Naive thymus-derived CD8-positive, alpha-beta T cell (primary cell): ENCODE measurements around the gene VIPAS39. TPM values are rescaled to one million over a fixed set of nuclear protein-coding genes. Genes with fewer than 3 reads are reported as not detected.
"Not testable (repeated sequence)": the region's sequence is repeated elsewhere in the genome, so short reads cannot be mapped to it uniquely, and the experiment has no call there.

Experiments
- ATAC-seq, 2 donors: fragments of 150-1000 bp; cut with Tn5 transposase in 1 of 2; sonication (Bioruptor Pico), chemical (Tn5 transposase) in 1 of 2; 1 replicate in 1 of 2; 2 replicates in 1 of 2; pipeline ENCODE4 v1.10.0; 2021; ENCODE audit warnings: mild to moderate bottlenecking in 2 of 2, moderate library complexity in 2 of 2
- POLR2A ChIA-PET: fragments of 350-600 bp; sonication (Branson Sonifier 250); formaldehyde crosslinking; loops from one replicate; lab custom pipeline; 2021; ENCODE audit warnings: antibody characterized with exemption; lab: Charles Lee
- DNase-seq, 10 donors: peaks; one replicate each; pipeline versions ENCODE4 v3.0.0 to v3.0.0-alpha.2; 2020 to 2022
- H3K27ac Mint-ChIP-seq, 10 donors: one replicate each; pipeline ENCODE4 v1.8.0; 2020 to 2022; ENCODE audit warnings: mild to moderate bottlenecking in 10 of 10, mixed read lengths in 10 of 10, moderate library complexity in 4 of 10, inconsistent platforms in 1 of 10
- H3K27me3 Mint-ChIP-seq, 5 donors: one replicate each; pipeline ENCODE4 v1.8.0; 2021 to 2022; ENCODE audit warnings: mixed read lengths in 5 of 5
- H3K36me3 Mint-ChIP-seq, 3 donors: one replicate each; pipeline ENCODE4 v1.8.0; 2020 to 2022; ENCODE audit warnings: mixed read lengths in 3 of 3, mild to moderate bottlenecking in 2 of 3, inconsistent platforms in 1 of 3
- H3K4me1 Mint-ChIP-seq, 4 donors: one replicate each; pipeline ENCODE4 v1.8.0; 2021 to 2022; ENCODE audit warnings: mixed read lengths in 4 of 4
- H3K4me3 Mint-ChIP-seq, 10 donors: one replicate each; pipeline ENCODE4 v1.8.0; 2020 to 2022; ENCODE audit warnings: mild to moderate bottlenecking in 10 of 10, mixed read lengths in 10 of 10, moderate library complexity in 6 of 10, inconsistent platforms in 1 of 10
- H3K9me3 Mint-ChIP-seq, 9 donors: one replicate each; pipeline ENCODE4 v1.8.0; 2020 to 2022; ENCODE audit warnings: mixed read lengths in 9 of 9, mild to moderate bottlenecking in 3 of 9, inconsistent platforms in 1 of 9, moderate library complexity in 1 of 9
- polyA plus RNA-seq, 3 donors: library from polyadenylated mRNA; unstranded; fragments of 300-500 nt; fragmentation: Illumina TruSeq; gene quantifications; one replicate each; pipeline ENCODE4 v1.2.3, GENCODE V29; 2021
- total RNA-seq, 8 experiments: library from RNA in 2 of 8; stranded (reverse) in 2 of 8; gene quantifications; one replicate each; pipeline ENCODE4 v1.2.3 and lab custom pipeline; 2021 to 2026

Gene VIPAS39
- total and polyA plus RNA-seq, 5 experiments from 2014 or later: 6.1 to 23.1 (median 11.1) TPM

GRCh38 chr14:77416836-77417235 is 40.6 kb downstream of the VIPAS39 start:
- peaks cover 8 to 24% (median 22%) of the 10 kb centered on the region in 3 donors for H3K36me3 Mint-ChIP-seq
- H3K4me3 Mint-ChIP-seq: no peak overlapping the region
- DNase-seq (no peak), ATAC-seq (no peak)
- POLR2A ChIA-PET: no interaction called here
- H3K9me3 Mint-ChIP-seq: peaks cover 0 to 51% (median 24%) of the 10 kb centered on the region in 9 donors
- no peaks in the 10 kb centered on the region for H3K27me3 Mint-ChIP-seq
- H3K27ac Mint-ChIP-seq: no peak overlapping the region
- H3K4me1 Mint-ChIP-seq: no peaks in the 10 kb centered on the region

GRCh38 chr14:77416098-77416497 is 41.3 kb downstream of the VIPAS39 start:
- POLR2A ChIA-PET, H3K27ac Mint-ChIP-seq, DNase-seq, ATAC-seq, H3K4me3 Mint-ChIP-seq, H3K27me3 Mint-ChIP-seq, H3K4me1 Mint-ChIP-seq: not testable (repeated sequence)
- peaks cover under 1 to 17% (median 14%) of the 10 kb centered on the region in 3 donors for H3K36me3 Mint-ChIP-seq
- H3K9me3 Mint-ChIP-seq: peaks cover 0 to 44% (median 24%) of the 10 kb centered on the region in 9 donors

- H3K4me3 Mint-ChIP-seq, DNase-seq, POLR2A ChIA-PET, H3K4me1 Mint-ChIP-seq, ATAC-seq, H3K27ac Mint-ChIP-seq, H3K27me3 Mint-ChIP-seq: not testable (repeated sequence)
- Mint-ChIP-seq H3K9me3 (peaks cover 0 to 38% (median 23%) of the 10 kb centered on the region in 9 donors), H3K36me3 (peaks cover 0 to 15% (median 13%) of the 10 kb centered on the region in 3 donors)
Measured at GRCh38 chr14:77415403-77416030, 41.9 kb downstream of the VIPAS39 start.

GRCh38 chr14:77409131-77409533 is 48.3 kb downstream of the VIPAS39 start:
- ATAC-seq: no peak
- Mint-ChIP-seq H3K27me3 (peaks cover 0 to 1% (median 0%) of the 10 kb centered on the region in 5 donors), H3K9me3 (no peaks in the 10 kb centered on the region), H3K4me3 (no peak overlapping the region), H3K4me1 (peaks cover 13 to 18% (median 13%) of the 10 kb centered on the region in 4 donors), H3K36me3 (peaks cover 0 to 3% (median 0%) of the 10 kb centered on the region in 3 donors), H3K27ac (no peak overlapping the region)
- no peak for DNase-seq
- POLR2A ChIA-PET: no interaction called here

GRCh38 chr14:77407158-77407557 is 50.2 kb downstream of the VIPAS39 start:
- POLR2A ChIA-PET: no interaction called here
- Mint-ChIP-seq H3K27me3 (peaks cover 0 to 1% (median 0%) of the 10 kb centered on the region in 5 donors), H3K27ac (peak overlapping the region in 4 of 10 donors; percentile 8 to 59 (median 28)), H3K4me3 (peak overlapping the region in 2 of 10 donors; percentile 3 to 48), H3K36me3 (peaks cover 0 to 3% (median 0%) of the 10 kb centered on the region in 3 donors), H3K4me1 (peaks cover 13 to 18% (median 13%) of the 10 kb centered on the region in 4 donors), H3K9me3 (no peaks in the 10 kb centered on the region)
- DNase-seq (no peak), ATAC-seq (no peak)

- ATAC-seq (no peak), DNase-seq (no peak)
- H3K27ac Mint-ChIP-seq: peak overlapping the region in 3 of 10 donors; percentile 27 to 59 (median 43)
- H3K9me3 Mint-ChIP-seq: no peaks in the 10 kb centered on the region
- H3K36me3 Mint-ChIP-seq: peaks cover 0 to 3% (median 0%) of the 10 kb centered on the region in 3 donors
- POLR2A ChIA-PET: no interaction called here
- H3K4me3 Mint-ChIP-seq: peak overlapping the region in 2 of 10 donors; percentile 14 to 48
- H3K4me1 Mint-ChIP-seq: peaks cover 13 to 18% (median 13%) of the 10 kb centered on the region in 4 donors
- peaks cover 0 to 1% (median 0%) of the 10 kb centered on the region in 5 donors for H3K27me3 Mint-ChIP-seq
Measured at GRCh38 chr14:77406718-77407117, 50.7 kb downstream of the VIPAS39 start.

- no peak overlapping the region for H3K4me3 Mint-ChIP-seq
- no peaks in the 10 kb centered on the region for H3K9me3 Mint-ChIP-seq
- no peak for DNase-seq
- H3K36me3 Mint-ChIP-seq: peaks cover 0 to 3% (median 0%) of the 10 kb centered on the region in 3 donors
- no peak for ATAC-seq
- POLR2A ChIA-PET: interaction anchor here (0.6 kb wide), 2 partner anchors 29 to 548 kb away, joined by 3 read pairs; partner anchors contain the start of genes SAMD15 and TMED8
- H3K27ac Mint-ChIP-seq: no peak overlapping the region
- peaks cover 0 to 1% (median 0%) of the 10 kb centered on the region in 5 donors for H3K27me3 Mint-ChIP-seq
- peaks cover 13 to 18% (median 13%) of the 10 kb centered on the region in 4 donors for H3K4me1 Mint-ChIP-seq
Measured at GRCh38 chr14:77406086-77406485, 51.3 kb downstream of the VIPAS39 start.

- H3K27ac Mint-ChIP-seq: no peak overlapping the region
- H3K36me3 Mint-ChIP-seq: peaks cover 0 to 3% (median 0%) of the 10 kb centered on the region in 3 donors
- H3K27me3 Mint-ChIP-seq: peaks cover 0 to 1% (median 0%) of the 10 kb centered on the region in 5 donors
- no peak for ATAC-seq
- POLR2A ChIA-PET: interaction anchor here (0.7 kb wide), 1 partner anchor 212 kb away, joined by 3 read pairs; no protein-coding TSS in a partner anchor
- DNase-seq: no peak
- no peak overlapping the region for H3K4me3 Mint-ChIP-seq
- H3K9me3 Mint-ChIP-seq: no peaks in the 10 kb centered on the region
- H3K4me1 Mint-ChIP-seq: peaks cover 13 to 18% (median 13%) of the 10 kb centered on the region in 4 donors
Measured at GRCh38 chr14:77403768-77404167, 53.6 kb downstream of the VIPAS39 start.

GRCh38 chr14:77400216-77400615 is 57.2 kb downstream of the VIPAS39 start:
- ATAC-seq: no peak
- H3K36me3 Mint-ChIP-seq: peaks cover 0 to 6% (median 3%) of the 10 kb centered on the region in 3 donors
- H3K27ac Mint-ChIP-seq: no peak overlapping the region
- peaks cover 0 to 1% (median 0%) of the 10 kb centered on the region in 4 donors for H3K4me1 Mint-ChIP-seq
- H3K9me3 Mint-ChIP-seq: peaks cover 0 to 1% (median 0%) of the 10 kb centered on the region in 9 donors
- POLR2A ChIA-PET: no interaction called here
- H3K27me3 Mint-ChIP-seq: no peaks in the 10 kb centered on the region
- H3K4me3 Mint-ChIP-seq: no peak overlapping the region
- DNase-seq: no peak

GRCh38 chr14:77390188-77390587 is 67.2 kb downstream of the VIPAS39 start:
- H3K36me3 Mint-ChIP-seq: peaks cover 0 to 3% (median 0%) of the 10 kb centered on the region in 3 donors
- H3K9me3 Mint-ChIP-seq: no peaks in the 10 kb centered on the region
- ATAC-seq (no peak), DNase-seq (no peak)
- H3K27me3 Mint-ChIP-seq: no peaks in the 10 kb centered on the region
- no peak overlapping the region for H3K27ac Mint-ChIP-seq
- POLR2A ChIA-PET: no interaction called here
- no peaks in the 10 kb centered on the region for H3K4me1 Mint-ChIP-seq
- H3K4me3 Mint-ChIP-seq: no peak overlapping the region

- DNase-seq: no peak
- peaks cover 0 to 4% (median 0%) of the 10 kb centered on the region in 5 donors for H3K27me3 Mint-ChIP-seq
- H3K4me1 Mint-ChIP-seq: peaks cover 20 to 26% (median 25%) of the 10 kb centered on the region in 4 donors
- no peak for ATAC-seq
- POLR2A ChIA-PET: no interaction called here
- no peaks in the 10 kb centered on the region for H3K9me3 Mint-ChIP-seq
- no peaks in the 10 kb centered on the region for H3K36me3 Mint-ChIP-seq
- no peak overlapping the region for H3K4me3 Mint-ChIP-seq
- no peak overlapping the region for H3K27ac Mint-ChIP-seq
Measured at GRCh38 chr14:77378701-77379100, 78.7 kb downstream of the VIPAS39 start.

GRCh38 chr14:77377502-77377844 is 79.9 kb downstream of the VIPAS39 start:
- H3K4me1 Mint-ChIP-seq: peaks cover 24 to 36% (median 33%) of the 10 kb centered on the region in 4 donors
- H3K27me3 Mint-ChIP-seq: peaks cover 0 to 4% (median 0%) of the 10 kb centered on the region in 5 donors
- H3K27ac Mint-ChIP-seq: no peak overlapping the region
- POLR2A ChIA-PET: interaction anchor here (0.6 to 3.2 kb wide), 8 partner anchors 12 to 383 kb away, joined by 3 to 28 read pairs (median 3); partner anchors contain the start of genes GSTZ1, POMT2, SNW1 and VIPAS39
- H3K9me3 Mint-ChIP-seq: no peaks in the 10 kb centered on the region
- DNase-seq: no peak
- no peak overlapping the region for H3K4me3 Mint-ChIP-seq
- ATAC-seq: peak; percentile 9 to 31
- peaks cover 0 to 2% (median 0%) of the 10 kb centered on the region in 3 donors for H3K36me3 Mint-ChIP-seq
